ENCODE results near the gene TNNI3.
"Not testable (repeated sequence)": the region's sequence is repeated elsewhere in the genome, so short reads cannot be mapped to it uniquely, and the experiment has no call there.

The TNNI3 gene

GRCh38 chr19:55157064-55157908 lies at the start of gene TNNI3:
TSS of gene TNNI3 (minus strand) at chr19:55157732. CDS start at chr19:55157589, 143 bp downstream.
- peaks cover 16% of the 10 kb centered on the region for H3K27me3 Mint-ChIP-seq
- peaks cover 4% of the 10 kb centered on the region for H3K36me3 Mint-ChIP-seq
- H3K4me3 Mint-ChIP-seq, result peak within 1 kb of the TSS; percentile 15
- H3K9me3 Mint-ChIP-seq, result no peaks in the 10 kb centered on the region
- no peak within 1 kb of the TSS for H3K27ac Mint-ChIP-seq
- H3K4me1 Mint-ChIP-seq, result peaks cover 26% of the 10 kb centered on the region

- peaks cover 2% of the 10 kb centered on the region for H3K36me3 Mint-ChIP-seq
- H3K9me3 Mint-ChIP-seq, result no peaks in the 10 kb centered on the region
- H3K27me3 Mint-ChIP-seq, result peaks cover 27% of the 10 kb centered on the region
- no peak overlapping the region for H3K4me3 Mint-ChIP-seq
- H3K27ac Mint-ChIP-seq, result peak overlapping the region; percentile 65
- H3K4me1 Mint-ChIP-seq, result peaks cover 4% of the 10 kb centered on the region
Observed at GRCh38 chr19:55206664-55207500, 49.4 kb upstream of the TNNI3 start.

GRCh38 chr19:55202199-55202598 lies 44.7 kb upstream of the TNNI3 start:
- not testable (repeated sequence) for H3K4me1 Mint-ChIP-seq, H3K4me3 Mint-ChIP-seq, H3K36me3 Mint-ChIP-seq, H3K27ac Mint-ChIP-seq, H3K9me3 Mint-ChIP-seq
- H3K27me3 Mint-ChIP-seq, result peaks cover 26% of the 10 kb centered on the region

GRCh38 chr19:55199620-55200204 lies 42.2 kb upstream of the TNNI3 start:
- Mint-ChIP-seq H3K27ac (no peak overlapping the region), H3K9me3 (no peaks in the 10 kb centered on the region), H3K4me1 (no peaks in the 10 kb centered on the region), H3K4me3 (no peak overlapping the region), H3K27me3 (peaks cover 17% of the 10 kb centered on the region), H3K36me3 (peaks cover 2% of the 10 kb centered on the region)

GRCh38 chr19:55198651-55199050 lies 41.1 kb upstream of the TNNI3 start:
- Mint-ChIP-seq H3K27me3 (peaks cover 12% of the 10 kb centered on the region), H3K27ac (no peak overlapping the region), H3K9me3 (no peaks in the 10 kb centered on the region), H3K4me1 (no peaks in the 10 kb centered on the region), H3K4me3 (no peak overlapping the region), H3K36me3 (peaks cover 2% of the 10 kb centered on the region)

GRCh38 chr19:55197528-55197927 lies 40.0 kb upstream of the TNNI3 start:
- no peaks in the 10 kb centered on the region for H3K4me1 Mint-ChIP-seq
- H3K27me3 Mint-ChIP-seq, result peaks cover 11% of the 10 kb centered on the region
- no peak overlapping the region for H3K4me3 Mint-ChIP-seq
- no peak overlapping the region for H3K27ac Mint-ChIP-seq
- H3K9me3 Mint-ChIP-seq, result no peaks in the 10 kb centered on the region
- H3K36me3 Mint-ChIP-seq, result peaks cover 2% of the 10 kb centered on the region

- Mint-ChIP-seq H3K9me3 (no peaks in the 10 kb centered on the region), H3K4me3 (no peak overlapping the region), H3K36me3 (peaks cover 2% of the 10 kb centered on the region), H3K4me1 (no peaks in the 10 kb centered on the region), H3K27ac (no peak overlapping the region), H3K27me3 (peaks cover 11% of the 10 kb centered on the region)
Observed at GRCh38 chr19:55196803-55197202, 39.3 kb upstream of the TNNI3 start.

- Mint-ChIP-seq H3K27ac (no peak overlapping the region), H3K4me3 (no peak overlapping the region), H3K36me3 (no peaks in the 10 kb centered on the region), H3K9me3 (no peaks in the 10 kb centered on the region), H3K4me1 (peaks cover 5% of the 10 kb centered on the region), H3K27me3 (peaks cover 3% of the 10 kb centered on the region)
Observed at GRCh38 chr19:55193481-55193880, 35.9 kb upstream of the TNNI3 start.

- H3K4me3 Mint-ChIP-seq, result no peak overlapping the region
- H3K4me1 Mint-ChIP-seq, result peaks cover 6% of the 10 kb centered on the region
- no peaks in the 10 kb centered on the region for H3K27me3 Mint-ChIP-seq
- H3K27ac Mint-ChIP-seq, result no peak overlapping the region
- H3K9me3 Mint-ChIP-seq, result no peaks in the 10 kb centered on the region
- H3K36me3 Mint-ChIP-seq, result no peaks in the 10 kb centered on the region
Observed at GRCh38 chr19:55189403-55189835, 31.9 kb upstream of the TNNI3 start.

GRCh38 chr19:55188625-55189024 lies 31.1 kb upstream of the TNNI3 start:
- Mint-ChIP-seq H3K27ac (no peak overlapping the region), H3K36me3 (no peaks in the 10 kb centered on the region), H3K4me3 (no peak overlapping the region), H3K27me3 (peaks cover 5% of the 10 kb centered on the region), H3K9me3 (no peaks in the 10 kb centered on the region), H3K4me1 (peaks cover 6% of the 10 kb centered on the region)

- no peak overlapping the region for H3K4me3 Mint-ChIP-seq
- H3K27me3 Mint-ChIP-seq, result peaks cover 12% of the 10 kb centered on the region
- H3K27ac Mint-ChIP-seq, result no peak overlapping the region
- H3K9me3 Mint-ChIP-seq, result no peaks in the 10 kb centered on the region
- H3K4me1 Mint-ChIP-seq, result peaks cover 7% of the 10 kb centered on the region
- H3K36me3 Mint-ChIP-seq, result no peaks in the 10 kb centered on the region
Observed at GRCh38 chr19:55186080-55186479, 28.5 kb upstream of the TNNI3 start.

GRCh38 chr19:55181740-55182139 lies 24.2 kb upstream of the TNNI3 start:
- Mint-ChIP-seq H3K9me3 (no peaks in the 10 kb centered on the region), H3K27me3 (peaks cover 30% of the 10 kb centered on the region), H3K4me3 (no peak overlapping the region), H3K36me3 (no peaks in the 10 kb centered on the region), H3K4me1 (peaks cover 25% of the 10 kb centered on the region), H3K27ac (no peak overlapping the region)

GRCh38 chr19:55179606-55180484 lies 22.3 kb upstream of the TNNI3 start, which contains the start of gene SYT5:
TSS of gene SYT5 (minus strand) at chr19:55180289. CDS start at chr19:55179041, 1,248 bp downstream.
- H3K27ac Mint-ChIP-seq, result peak within 1 kb of the TSS; percentile 8
- H3K36me3 Mint-ChIP-seq, result no peaks in the 10 kb centered on the region
- peak within 1 kb of the TSS; percentile 72 for H3K4me3 Mint-ChIP-seq
- H3K9me3 Mint-ChIP-seq, result no peaks in the 10 kb centered on the region
- peaks cover 38% of the 10 kb centered on the region for H3K27me3 Mint-ChIP-seq
- peaks cover 25% of the 10 kb centered on the region for H3K4me1 Mint-ChIP-seq

GRCh38 chr19:55178781-55179599 lies 21.5 kb upstream of the TNNI3 start:
- Mint-ChIP-seq H3K4me3 (peak overlapping the region; percentile 65), H3K36me3 (no peaks in the 10 kb centered on the region), H3K4me1 (peaks cover 30% of the 10 kb centered on the region), H3K9me3 (no peaks in the 10 kb centered on the region), H3K27me3 (peaks cover 43% of the 10 kb centered on the region), H3K27ac (peak overlapping the region; percentile 8)

All from activated naive CD4-positive, alpha-beta T cell treated with anti-CD3 and anti-CD28 coated beads, Interleukin-2, amount 50 U/mL, for 24 hours (primary cell).